MM.1S (cell line): ENCODE results near the gene MYLK4.

Source experiments
- DNase-seq: peaks from one replicate; pipeline ENCODE4 v3.0.0-alpha.2; 2015
- H2AFZ ChIP-seq: fragments of 300-600 bp; sonication (generic); 2 replicates; pipeline ENCODE4 v1.6.0; 2016; ENCODE audit warnings: antibody characterized with exemption, low read length
- H3F3A ChIP-seq: fragments of 300-600 bp; sonication (generic); 2 replicates; pipeline ENCODE4 v1.6.1; 2016; ENCODE audit warnings: mild to moderate bottlenecking, antibody characterized with exemption, low read length, moderate library complexity, mixed read lengths; ENCODE audit not compliant: insufficient read depth
- H3K27ac ChIP-seq: fragments of 300-600 bp; sonication (generic); 2 replicates; pipeline ENCODE4 v1.5.1; 2016; ENCODE audit warnings: mild to moderate bottlenecking, low read length
- H3K27me3 ChIP-seq: fragments of 300-600 bp; sonication (generic); replicated peaks from 2 replicates; pipeline ENCODE4 v1.6.0; 2016; ENCODE audit warnings: low read length; ENCODE audit not compliant: insufficient read depth
- H3K36me3 ChIP-seq: fragments of 300-600 bp; sonication (generic); replicated peaks from 2 replicates; pipeline ENCODE4 v1.6.1; 2016; ENCODE audit warnings: mild to moderate bottlenecking, low read length, mixed read lengths; ENCODE audit not compliant: insufficient read depth
- H3K4me1 ChIP-seq: fragments of 300-600 bp; sonication (generic); 2 replicates; pipeline ENCODE4 v1.6.1; 2016; ENCODE audit warnings: low read length, mixed read lengths
- H3K4me2 ChIP-seq: fragments of 300-600 bp; sonication (generic); 2 replicates; pipeline ENCODE4 v1.6.0; 2016; ENCODE audit warnings: low read depth, low read length
- H3K4me3 ChIP-seq: fragments of 300-600 bp; sonication (generic); 2 replicates; pipeline ENCODE4 v1.5.1; 2016; ENCODE audit warnings: low read length, mixed read lengths
- H3K79me2 ChIP-seq: fragments of 300-600 bp; sonication (generic); 2 replicates; pipeline ENCODE4 v1.6.1; 2016; ENCODE audit warnings: mixed run types, low read length, mixed read lengths
- H3K9ac ChIP-seq: fragments of 300-600 bp; sonication (generic); 2 replicates; pipeline ENCODE4 v1.6.1; 2016; ENCODE audit warnings: low read length, mixed read lengths
- H3K9me2 ChIP-seq: fragments of 300-600 bp; sonication (generic); replicated peaks from 2 replicates; pipeline ENCODE4 v1.6.1; 2016; ENCODE audit warnings: mild to moderate bottlenecking, low read length, mixed read lengths; ENCODE audit not compliant: insufficient read depth
- H3K9me3 ChIP-seq: fragments of 300-600 bp; sonication (generic); replicated peaks from 2 replicates; pipeline ENCODE4 v1.6.1; 2016; ENCODE audit warnings: mild to moderate bottlenecking, low read length, mixed read lengths; ENCODE audit not compliant: insufficient read depth
- H4K20me1 ChIP-seq: fragments of 300-600 bp; sonication (generic); 2 replicates; pipeline ENCODE4 v1.6.1; 2016; ENCODE audit warnings: mild to moderate bottlenecking, low read length, moderate library complexity, mixed read lengths; ENCODE audit not compliant: insufficient read depth
- CTCF ChIP-seq: fragments of 300-600 bp; sonication (generic); IDR thresholded peaks from 2 replicates; pipeline ENCODE4 v1.5.1; 2016; ENCODE audit warnings: antibody characterized with exemption, low read length, mixed read lengths
- EZH2 ChIP-seq: fragments of 300-600 bp; sonication (generic); optimal IDR thresholded peaks from 2 replicates; pipeline ENCODE3; 2017; ENCODE audit warnings: low read depth, mild to moderate bottlenecking, antibody characterized with exemption, low read length, mixed read lengths
- EZH2phosphoT487 ChIP-seq: fragments of 300-600 bp; sonication (generic); IDR thresholded peaks from 2 replicates; pipeline ENCODE4 v1.6.1; 2018; ENCODE audit warnings: antibody characterized with exemption, low read length

The MYLK4 gene

GRCh38 chr6:2773449-2773848 lies 22.7 kb upstream of the MYLK4 start:
- no peaks in the 10 kb centered on the region for H3K9me2 ChIP-seq
- no peak overlapping the region for H3K27ac ChIP-seq
- no peak for DNase-seq
- H3K79me2 ChIP-seq, result peaks cover 95% of the 10 kb centered on the region
- 0 out of 2 replicates have a peak, but pooled peaks cover 5% of the 10 kb centered on the region for H3K4me1 ChIP-seq
- H3F3A ChIP-seq, result no peaks in the 10 kb centered on the region
- no peak overlapping the region for H3K4me2 ChIP-seq
- H3K9me3 ChIP-seq, result no peaks in the 10 kb centered on the region
- peaks cover 4% of the 10 kb centered on the region for H3K36me3 ChIP-seq
- H3K4me3 ChIP-seq, result no peak overlapping the region
- no peak overlapping the region for H3K9ac ChIP-seq
- TF ChIP-seq EZH2 (no peak), EZH2phosphoT487 (no peak), CTCF (no peak)
- H2AFZ ChIP-seq, result no peak overlapping the region
- H4K20me1 ChIP-seq, result no peaks in the 10 kb centered on the region
- no peaks in the 10 kb centered on the region for H3K27me3 ChIP-seq

GRCh38 chr6:2772840-2773239 lies 22.1 kb upstream of the MYLK4 start:
- no peaks in the 10 kb centered on the region for H3K9me2 ChIP-seq
- peaks cover 95% of the 10 kb centered on the region for H3K79me2 ChIP-seq
- no peaks in the 10 kb centered on the region for H3K27me3 ChIP-seq
- H4K20me1 ChIP-seq, result peaks cover 3% of the 10 kb centered on the region; the same call in 1 of the 2 replicates
- no peak for DNase-seq
- H3F3A ChIP-seq, result no peaks in the 10 kb centered on the region
- no peak overlapping the region for H3K9ac ChIP-seq
- no peak for TF ChIP-seq EZH2
- TF ChIP-seq EZH2phosphoT487, result no peak
- no peak for TF ChIP-seq CTCF
- H3K36me3 ChIP-seq, result peaks cover 4% of the 10 kb centered on the region
- H3K9me3 ChIP-seq, result no peaks in the 10 kb centered on the region
- H3K27ac ChIP-seq, result no peak overlapping the region
- H3K4me3 ChIP-seq, result no peak overlapping the region
- H2AFZ ChIP-seq, result no peak overlapping the region
- H3K4me2 ChIP-seq, result no peak overlapping the region
- peaks cover 11% of the 10 kb centered on the region; the same call in 1 of the 2 replicates for H3K4me1 ChIP-seq

DNA sequence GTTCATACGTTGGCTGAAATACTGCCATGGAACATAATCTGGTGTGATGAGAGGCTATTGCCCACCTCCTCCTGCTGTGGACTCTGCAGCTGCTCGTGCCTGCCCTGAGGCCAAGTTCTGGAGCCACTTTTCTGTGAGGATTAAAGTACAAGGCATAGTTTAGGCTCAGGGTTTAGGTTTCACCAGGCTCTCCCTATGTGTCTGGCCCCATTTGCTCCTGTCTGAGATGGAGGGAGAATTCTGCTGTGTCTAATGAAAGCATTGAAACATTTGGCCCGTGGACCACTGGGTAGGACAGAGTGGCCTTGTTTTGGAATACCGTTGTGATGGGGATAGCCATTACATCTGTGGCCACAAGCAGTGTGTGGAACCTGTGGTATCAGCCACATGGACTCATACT lies 20.4 kb upstream of the MYLK4 start:
- no peaks in the 10 kb centered on the region for H3K9me2 ChIP-seq
- peaks cover 4% of the 10 kb centered on the region for H3K36me3 ChIP-seq
- no peak for TF ChIP-seq EZH2
- no peak for TF ChIP-seq CTCF
- no peak for TF ChIP-seq EZH2phosphoT487
- H2AFZ ChIP-seq, result no peak overlapping the region
- H3K9ac ChIP-seq, result no peak overlapping the region
- no peak overlapping the region for H3K27ac ChIP-seq
- peaks cover 21% of the 10 kb centered on the region for H3K4me1 ChIP-seq
- no peaks in the 10 kb centered on the region for H3K9me3 ChIP-seq
- H3K27me3 ChIP-seq, result no peaks in the 10 kb centered on the region
- peaks cover 6% of the 10 kb centered on the region; the same call in 1 of the 2 replicates for H4K20me1 ChIP-seq
- peaks cover 95% of the 10 kb centered on the region for H3K79me2 ChIP-seq
- no peak for DNase-seq
- no peaks in the 10 kb centered on the region for H3F3A ChIP-seq
- H3K4me3 ChIP-seq, result no peak overlapping the region
- H3K4me2 ChIP-seq, result no peak overlapping the region
